Epidermal melanocyte (primary cell): ENCODE results near the gene CHPT1.
A peak's percentile ranks its signal among the peaks of the same experiment; 100 is the strongest.
"Not testable (repeated sequence)": the region's sequence is repeated elsewhere in the genome, so short reads cannot be mapped to it uniquely, and the experiment has no call there.

Experiments used
- DNase-seq: peaks from one replicate; pipeline ENCODE4 v3.0.0; 2011; ENCODE audit warnings: low spot score; ENCODE audit not compliant: insufficient read length

Gene CHPT1

DNA sequence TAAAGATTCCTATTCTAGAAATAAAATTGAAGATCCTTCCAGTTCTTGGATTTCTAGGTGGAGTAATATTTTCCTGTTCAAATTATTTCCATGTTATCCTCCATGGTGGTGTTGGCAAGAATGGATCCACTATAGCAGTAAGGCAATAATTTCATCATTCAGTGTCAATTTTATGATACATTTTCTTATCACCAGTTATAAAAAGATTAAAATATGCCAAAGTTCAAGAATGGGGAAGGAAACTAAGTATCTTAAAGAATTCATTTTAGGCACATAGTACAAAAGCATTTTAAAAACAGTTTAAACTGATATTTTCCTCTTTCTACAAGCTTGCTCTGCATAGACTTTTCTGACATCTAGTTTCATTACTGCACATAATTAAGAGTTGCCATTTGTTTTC lies 22.7 kb downstream of the CHPT1 start:
- DNase-seq = no peak

DNA sequence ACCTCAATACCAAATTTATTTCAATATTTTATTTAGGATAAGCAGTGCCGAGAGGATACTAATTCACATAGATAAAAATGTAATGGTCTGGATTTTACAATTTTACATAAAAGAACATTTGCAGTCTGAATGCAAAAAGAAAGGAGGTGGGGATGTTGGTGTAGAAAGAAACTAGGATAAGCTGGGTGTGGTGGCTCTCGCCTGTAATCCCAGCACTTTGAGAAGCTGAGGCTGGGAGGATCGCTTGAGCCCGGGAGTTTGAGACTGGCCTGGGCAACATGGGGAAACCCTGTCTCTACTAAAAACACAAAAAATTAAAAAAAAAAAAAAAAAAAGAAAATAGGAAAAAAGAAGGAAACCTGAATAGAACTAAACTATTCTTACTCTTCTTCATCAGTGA lies 25.0 kb downstream of the CHPT1 start:
- no peak for DNase-seq

DNA sequence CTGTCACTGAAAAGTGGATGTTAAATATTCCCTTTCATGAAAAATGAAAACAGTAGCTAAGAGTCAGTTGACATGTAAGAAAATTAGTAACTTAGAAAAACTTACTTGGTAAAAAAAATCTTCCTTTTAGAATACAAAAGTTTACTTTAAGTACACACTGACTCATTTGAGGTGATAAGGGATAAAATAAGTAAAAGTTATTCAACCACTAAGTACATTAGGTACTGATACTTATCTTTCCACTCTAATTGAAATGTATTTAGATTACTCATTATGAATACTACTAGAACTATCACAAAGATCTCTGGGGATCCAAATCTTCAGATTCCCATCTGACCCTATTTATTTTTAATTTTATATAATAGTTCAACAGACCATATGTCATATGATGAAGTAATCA lies 29.7 kb downstream of the CHPT1 start:
- DNase-seq = no peak

DNA sequence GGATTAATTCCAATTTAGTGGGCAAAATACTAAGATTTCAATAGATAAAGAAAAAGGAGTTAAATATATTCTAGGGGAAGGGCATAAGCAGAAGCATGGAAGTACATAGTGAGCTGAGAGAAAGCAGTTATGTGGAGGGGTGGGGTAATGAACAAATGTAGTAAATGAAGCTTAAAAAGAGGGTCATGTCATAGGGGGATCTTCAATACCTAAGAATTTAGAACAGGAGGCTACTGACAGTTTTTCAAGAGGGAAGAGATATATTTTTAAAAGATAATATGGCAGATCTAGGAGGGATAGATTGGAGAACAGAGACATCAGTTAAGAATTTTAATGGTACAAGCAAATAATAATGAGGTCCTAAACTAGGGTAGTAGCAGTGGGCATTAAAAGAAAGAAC lies 32.4 kb downstream of the CHPT1 start:
- no peak for DNase-seq

DNA sequence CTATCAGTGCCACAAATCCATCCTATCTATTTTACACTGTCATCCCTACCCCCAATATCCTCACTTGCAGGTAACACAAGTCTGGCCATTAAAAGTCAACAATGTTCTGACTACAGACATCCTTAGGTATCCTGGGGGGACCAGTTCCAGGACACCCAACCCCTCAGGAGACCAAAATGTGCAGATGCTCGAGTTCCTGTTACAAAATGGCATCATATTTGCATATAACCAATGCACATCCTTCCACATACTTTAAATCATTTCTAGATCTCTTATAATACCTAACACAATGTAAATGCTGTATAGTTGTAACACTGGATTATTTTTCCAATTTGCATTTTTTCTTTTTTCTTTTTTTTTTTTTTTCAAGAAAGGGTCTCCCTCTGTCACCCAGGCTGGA lies 34.9 kb downstream of the CHPT1 start:
- no peak for DNase-seq

DNA sequence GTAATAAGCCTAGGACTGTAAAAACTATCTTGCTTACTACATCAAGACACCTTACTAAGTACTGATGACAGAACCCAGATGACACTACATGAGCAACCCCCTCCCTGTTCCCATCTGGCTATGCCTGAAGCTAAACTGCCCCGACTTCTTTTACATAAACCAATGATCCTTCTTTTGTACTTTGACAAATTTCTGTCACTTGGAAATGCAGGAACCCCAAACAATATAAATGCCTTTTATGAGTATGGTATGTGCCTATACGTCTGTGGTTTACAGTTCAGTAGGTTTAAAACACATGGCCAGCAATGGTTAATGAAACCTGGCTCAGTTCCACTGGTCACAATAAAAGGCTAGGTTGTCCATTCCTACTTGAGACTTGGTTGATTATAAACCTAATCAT lies 35.7 kb downstream of the CHPT1 start:
- DNase-seq = no peak

DNA sequence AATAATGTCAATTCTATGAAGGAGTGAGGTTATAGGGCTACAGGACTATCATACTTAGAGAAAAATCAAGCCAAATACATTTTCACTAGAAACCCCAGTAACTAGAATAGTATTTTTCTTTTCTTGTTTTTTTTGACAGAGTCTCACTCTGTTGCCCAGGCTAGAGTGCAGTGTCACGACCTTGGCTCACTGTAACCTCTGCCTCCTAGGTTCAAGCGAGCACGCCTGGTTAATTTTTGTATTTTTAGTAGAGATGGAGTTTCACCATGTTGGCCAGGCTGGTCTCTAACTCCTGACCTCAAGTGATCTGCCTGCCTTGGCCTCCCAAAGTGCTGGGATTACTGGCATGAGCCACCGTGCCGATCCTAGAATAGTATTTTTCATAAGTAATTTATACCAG lies 37.0 kb downstream of the CHPT1 start:
- DNase-seq = not testable (repeated sequence)

DNA sequence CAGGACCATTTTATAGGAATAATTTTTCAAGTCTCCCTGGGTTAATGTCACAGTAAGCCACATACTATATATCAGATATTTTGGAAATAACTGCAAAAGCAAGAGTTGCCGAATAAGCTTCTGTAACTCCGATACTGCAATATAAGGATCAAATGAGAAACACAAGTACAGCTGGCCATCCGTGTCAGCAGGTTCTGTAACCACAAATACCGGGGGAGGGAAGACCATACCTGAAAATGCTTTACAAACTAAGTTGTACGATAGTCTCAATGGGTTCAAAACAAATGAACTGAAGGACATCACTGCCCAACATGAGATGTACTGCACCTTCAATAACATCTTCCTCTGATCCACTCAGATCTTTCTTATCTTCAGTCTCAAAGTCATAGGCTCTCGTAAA lies 40.0 kb downstream of the CHPT1 start:
- no peak for DNase-seq

DNA sequence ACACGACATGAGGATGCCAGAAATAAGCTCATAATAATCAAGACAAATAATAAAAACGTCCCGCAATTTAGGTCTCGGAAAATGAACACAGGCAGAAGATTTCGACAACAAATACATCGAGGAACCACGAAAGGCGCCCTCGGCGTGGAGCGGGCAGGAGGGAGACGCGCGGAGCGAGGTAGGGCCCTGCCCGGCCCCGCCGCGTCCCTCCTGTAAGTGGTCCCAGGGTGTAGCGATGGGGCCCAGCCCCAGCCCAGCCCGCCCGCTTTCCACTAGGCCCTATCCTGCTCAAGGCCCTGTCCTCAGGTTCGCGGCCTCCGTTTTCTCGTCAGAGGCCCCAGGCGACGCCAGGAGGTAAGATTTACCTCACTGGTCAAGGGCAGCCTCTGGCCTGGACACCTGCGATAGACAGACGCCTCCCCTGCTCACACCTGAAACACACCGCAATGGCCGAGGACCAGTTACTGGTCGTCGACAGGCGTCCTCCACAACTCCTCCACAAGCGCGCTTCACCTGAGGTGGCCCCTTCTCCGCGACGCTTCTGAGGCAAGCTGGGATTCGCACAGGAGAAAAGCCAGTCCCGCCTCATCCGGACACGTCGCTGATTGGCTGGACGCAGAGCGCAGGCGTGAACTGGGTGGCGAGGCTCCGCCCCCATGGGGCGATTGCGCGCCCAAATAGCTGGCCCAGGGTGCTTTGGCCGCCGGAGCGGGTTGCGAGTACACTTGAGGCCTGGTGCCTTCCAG lies 41.7 kb downstream of the CHPT1 start, which contains the start of gene SYCP3:
Gene SYCP3, minus strand, starts transcription at position 543 of the 746 bp plus-strand sequence. CDS start 1,527 bp downstream, outside the sequence.
- no peak for DNase-seq

DNA sequence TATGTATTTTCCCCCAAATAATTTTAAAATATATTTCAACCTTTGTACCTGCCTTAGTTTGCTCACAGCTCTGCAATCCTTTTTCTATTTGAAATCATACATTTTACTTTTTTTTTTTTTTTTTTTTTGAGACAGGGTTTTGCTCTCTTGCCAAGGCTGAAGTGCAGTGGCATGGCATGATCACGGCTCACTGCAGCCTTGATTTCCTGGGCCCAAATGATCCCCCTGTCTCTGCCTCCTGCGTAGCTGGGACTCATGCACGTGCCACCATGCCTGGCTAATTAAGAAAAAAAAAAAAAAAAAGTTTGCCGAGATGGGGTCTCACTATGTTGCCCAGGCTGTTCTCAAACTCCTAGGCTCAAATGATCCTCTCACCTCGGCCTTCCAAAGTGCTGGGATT lies 43.1 kb downstream of the CHPT1 start:
- DNase-seq = no peak

DNA sequence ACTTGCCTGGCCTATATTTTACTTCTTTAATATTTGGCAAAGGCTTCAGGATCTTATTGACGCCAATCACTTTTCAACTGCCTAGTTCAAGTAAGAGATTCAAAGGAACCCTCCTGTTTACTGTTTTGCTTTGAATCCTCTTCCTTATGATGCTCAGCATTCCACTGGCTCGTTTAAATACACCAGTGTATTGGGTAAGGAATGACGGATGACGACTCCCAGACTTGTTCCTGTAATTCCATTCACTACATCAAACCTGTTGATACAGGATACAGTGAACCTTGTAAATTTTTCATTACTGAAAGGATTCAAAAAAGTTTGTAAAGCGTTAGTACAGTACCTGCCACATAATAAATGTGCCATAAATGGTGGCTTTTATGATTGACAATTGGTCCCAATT lies 43.5 kb downstream of the CHPT1 start:
- no peak for DNase-seq

DNA sequence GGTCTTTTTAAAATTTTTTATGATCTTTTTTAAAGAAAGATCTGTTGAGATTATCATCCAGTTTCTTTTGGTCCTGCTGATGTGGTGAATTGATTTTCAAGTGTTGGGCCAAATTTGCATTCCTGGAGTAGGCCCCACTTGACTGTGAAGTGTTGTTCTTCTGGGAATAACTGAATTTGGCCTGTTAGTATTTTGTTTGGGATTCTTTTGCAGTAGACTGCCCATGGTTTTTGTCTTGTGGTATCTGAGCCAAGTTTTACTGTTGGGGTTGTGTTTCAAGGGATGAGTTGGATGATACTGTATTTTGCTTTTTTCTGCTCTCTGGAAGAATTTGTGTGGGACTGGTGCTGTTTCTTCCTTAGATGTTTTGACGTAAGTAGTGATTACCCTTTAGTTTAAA lies 45.8 kb downstream of the CHPT1 start:
- DNase-seq = no peak

DNA sequence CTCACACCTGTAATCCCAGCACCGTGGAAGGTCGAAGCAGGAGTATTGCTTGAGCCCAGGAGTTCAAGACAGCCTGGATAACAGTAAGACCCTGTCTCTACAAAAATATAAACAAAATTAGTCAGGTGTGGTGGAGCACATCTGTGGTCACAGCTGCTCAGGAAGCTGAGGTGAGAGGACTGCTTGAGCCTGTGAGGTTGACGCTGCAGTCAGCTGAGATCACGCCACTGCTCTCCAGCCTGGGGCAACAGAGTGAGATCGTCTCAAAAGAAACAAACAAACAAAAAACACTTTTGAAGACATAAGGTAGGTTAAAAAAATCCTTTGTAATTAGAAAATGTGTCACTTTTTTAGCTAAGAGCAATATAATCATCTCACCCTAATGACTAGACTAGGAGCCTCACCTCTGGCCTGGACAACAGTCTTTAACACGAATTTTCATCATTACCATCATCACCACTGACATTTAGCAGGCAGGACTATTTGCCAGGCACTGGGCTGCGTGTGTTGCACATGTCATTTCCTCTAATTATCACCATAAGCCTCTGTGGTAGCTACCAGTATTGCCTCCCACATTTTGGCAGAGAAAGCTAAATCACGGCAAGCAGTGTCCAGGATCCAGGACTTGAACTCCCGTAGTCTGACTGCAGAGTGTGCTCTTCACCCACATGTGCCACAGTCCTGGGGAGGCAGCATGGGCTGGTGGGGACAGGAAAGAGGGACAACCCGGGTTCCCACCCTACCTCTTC lies 46.5 kb downstream of the CHPT1 start:
- no peak for DNase-seq

DNA sequence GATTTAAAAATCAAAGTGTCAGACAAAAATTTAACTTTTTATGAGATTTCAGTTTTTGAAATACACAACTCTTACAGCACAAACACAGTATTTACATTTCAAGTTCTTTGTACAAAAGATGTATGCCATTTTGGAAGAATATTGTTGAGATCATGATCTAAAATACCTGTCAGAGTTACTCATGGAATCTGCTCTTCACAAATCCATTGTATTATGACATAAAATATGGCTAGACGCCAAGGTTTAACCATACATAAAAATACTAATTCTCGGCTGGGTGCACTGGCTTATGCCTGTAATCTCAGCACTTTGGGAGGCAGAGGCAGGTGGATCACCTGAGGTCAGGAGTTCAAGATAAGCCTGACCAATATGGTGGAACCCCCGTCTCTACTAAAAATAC lies 48.0 kb downstream of the CHPT1 start:
- DNase-seq = no peak

DNA sequence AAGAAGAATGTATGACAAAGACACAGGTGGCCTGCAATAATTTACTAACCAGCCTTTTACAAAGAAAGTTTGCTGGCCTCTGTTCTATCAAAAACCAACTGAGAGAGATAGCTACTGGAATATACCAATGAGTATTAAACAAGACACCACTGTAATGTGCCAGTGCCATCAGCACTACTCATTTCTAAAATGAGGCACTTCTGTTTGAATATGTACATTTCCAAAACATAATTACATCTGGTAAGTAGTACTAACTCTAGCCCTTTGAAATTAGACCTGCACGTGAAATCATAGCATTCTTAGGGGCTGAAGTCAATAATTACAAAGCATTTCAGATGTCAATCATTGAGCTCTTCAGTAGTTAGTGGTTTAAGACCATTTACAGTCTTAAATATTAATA lies 48.8 kb downstream of the CHPT1 start:
- no peak for DNase-seq

DNA sequence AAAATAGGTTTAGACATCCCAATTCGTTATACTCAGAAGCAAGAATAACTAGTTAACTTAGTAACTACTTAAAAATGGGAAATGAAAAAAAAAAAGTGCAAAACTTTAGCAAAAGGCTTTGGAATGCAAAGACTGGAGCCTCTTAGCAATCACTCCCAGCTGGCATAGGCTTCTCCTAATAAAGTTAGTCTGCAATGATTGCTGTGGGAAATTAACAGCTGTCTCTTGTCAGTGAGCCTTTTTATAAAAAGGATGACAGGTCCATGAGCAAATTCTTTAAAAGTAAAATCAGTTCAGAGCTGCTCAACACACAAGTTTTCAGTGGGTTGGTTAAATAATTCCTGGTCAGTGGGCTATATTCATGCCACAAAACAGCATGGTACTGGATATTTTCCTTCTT lies 49.2 kb downstream of the CHPT1 start:
- no peak for DNase-seq

DNA sequence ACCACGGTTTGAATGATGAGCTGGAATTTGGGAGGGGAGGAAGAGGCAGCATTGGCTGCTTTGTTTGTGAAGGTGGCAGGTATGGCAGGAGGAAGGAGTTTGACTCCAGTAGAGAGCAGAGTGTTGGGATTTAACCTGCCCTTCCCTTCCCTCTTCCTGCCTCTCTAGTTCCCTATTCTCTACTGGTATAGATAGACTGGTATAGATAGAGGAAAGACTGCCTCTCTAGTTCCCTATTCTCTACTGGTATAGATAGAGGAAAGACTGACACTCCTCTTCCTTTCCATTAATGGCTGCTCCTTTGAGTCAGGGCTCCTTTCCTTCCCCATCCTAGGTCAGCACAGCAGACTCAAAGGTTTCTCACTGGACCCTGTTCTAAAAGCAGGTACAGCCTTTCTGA lies 50.3 kb downstream of the CHPT1 start:
- no peak for DNase-seq

DNA sequence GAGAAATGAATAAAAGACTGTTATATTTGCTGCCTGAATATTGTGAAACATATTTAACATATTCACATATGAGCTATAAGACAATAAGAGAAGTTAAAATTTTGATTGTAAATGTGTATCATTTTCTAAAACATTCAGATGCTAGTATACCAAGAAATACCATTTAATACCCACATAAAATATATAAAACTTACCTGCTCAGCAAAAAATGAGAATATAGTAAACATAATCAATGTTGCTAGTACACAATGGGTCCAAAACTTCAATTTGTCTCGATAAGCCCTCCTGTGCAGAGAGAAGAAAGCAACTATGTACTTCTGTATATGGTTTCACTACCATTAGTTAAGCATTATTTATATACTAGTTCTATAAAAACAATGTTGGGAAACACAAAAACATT lies 51.5 kb downstream of the CHPT1 start:
- DNase-seq = no peak

DNA sequence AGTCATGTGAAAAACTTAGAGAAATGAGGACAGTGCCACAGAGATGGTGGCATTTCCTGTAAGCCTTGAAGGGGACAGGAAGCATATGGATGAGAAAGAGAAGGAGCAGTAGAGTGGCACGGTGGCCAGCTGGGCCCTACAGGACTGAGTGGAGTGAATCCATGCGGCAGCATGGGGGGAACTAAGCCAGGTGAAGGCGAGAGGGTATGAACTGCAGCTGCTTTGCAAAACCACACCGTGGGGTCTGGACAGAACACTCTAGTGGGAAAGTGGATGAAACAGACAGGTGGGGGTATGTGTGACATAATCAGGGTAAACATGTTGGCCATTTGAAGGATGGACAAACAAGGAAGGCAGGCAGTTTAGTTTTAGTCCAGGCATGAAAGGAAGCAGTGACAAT lies 52.2 kb downstream of the CHPT1 start:
- no peak for DNase-seq

DNA sequence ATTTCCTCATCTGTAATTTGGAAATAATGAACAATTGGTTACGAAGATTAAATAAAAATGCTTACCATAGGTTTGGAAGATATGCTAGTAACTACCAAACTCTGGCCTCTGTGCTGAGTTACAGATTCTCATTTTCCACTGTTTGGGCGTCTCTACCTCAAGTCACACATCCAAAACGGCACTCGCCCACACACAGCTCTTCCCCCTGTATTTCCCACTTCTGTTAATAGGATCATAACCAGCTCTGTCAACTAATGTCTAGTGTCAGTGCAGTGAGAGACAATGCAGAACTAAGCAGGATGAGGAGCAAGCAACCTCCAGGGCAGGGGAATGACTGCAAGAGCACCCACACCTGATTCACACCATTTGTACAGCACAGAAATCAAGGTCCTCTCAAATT lies 52.7 kb downstream of the CHPT1 start:
- no peak for DNase-seq

DNA sequence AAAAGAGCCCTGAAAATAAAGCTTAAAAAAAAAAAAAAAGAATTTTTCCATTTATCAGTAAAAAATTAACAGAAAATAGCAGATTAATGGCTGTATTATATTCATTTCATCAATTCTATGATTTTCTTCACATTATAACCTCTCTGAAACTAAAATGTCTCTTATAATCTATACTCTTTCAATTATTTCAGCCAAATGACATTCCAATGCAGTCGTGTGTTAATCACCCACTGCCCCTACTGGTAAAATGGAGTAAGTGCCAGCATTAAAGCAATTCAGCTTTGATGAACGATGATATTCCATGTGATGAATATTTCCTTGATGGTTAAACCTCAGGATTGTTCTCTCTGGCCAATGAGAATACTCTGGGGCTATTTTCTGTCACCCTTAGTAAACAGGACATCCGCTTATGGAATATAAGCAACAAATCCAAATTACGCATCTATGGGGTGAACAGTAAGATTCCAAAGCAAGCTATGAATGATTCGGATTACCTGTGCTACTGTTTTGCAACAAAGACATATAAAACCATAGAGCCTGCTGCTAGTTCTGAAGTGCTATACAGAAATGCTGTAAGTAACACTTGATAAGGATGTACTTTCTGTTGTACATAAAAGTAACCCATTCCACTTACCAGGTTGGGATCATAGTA lies 62.1 kb downstream of the CHPT1 start:
- peak; percentile 27 for DNase-seq

DNA sequence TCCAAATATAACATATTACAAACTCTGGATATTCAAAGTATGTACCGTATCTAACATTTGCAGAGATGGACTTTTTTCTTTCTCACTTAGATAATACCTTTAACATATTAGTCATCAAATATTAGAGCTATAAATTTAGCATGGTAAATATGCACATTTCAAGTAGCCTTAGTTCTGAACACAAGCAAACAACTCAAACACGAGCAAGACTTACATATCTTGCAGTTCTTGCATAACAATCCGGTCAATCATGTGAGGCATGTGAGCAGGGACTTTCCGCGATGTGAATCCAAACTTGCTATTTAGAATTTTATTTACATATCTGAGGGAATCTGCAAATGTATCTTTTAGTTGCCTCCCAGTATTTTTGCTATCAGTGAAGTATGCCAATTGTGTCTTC lies 63.9 kb downstream of the CHPT1 start:
- DNase-seq = no peak

DNA sequence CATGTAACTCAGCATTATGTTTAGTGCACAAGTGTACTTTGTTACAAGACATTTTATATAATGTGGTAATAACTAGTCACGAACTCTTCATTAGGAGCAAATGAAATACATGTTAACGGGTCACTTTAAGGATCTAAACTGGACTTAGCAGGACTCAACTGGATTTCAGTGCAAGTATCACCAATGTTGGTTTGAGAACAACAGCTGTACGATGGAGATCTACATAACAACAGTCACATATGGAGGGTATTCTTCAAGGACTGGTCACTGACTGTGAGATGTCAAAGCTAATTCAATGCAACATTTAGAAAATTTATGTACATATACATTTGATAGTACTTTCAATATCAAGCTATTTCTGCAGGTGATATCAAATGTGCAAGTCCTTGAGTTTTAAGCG lies 64.3 kb downstream of the CHPT1 start:
- no peak for DNase-seq
